ENCODE data around the gene SAMD11. TPM values are rescaled to one million over a fixed set of nuclear protein-coding genes. Genes with fewer than 3 reads are reported as not detected.

SAMD11 gene
- total and polyA plus RNA-seq, 2 of the 13 experiments (the other 11 are each of a cell fraction or from before 2014, with no cell fraction given), result 0.11 TPM; not detected in 1

DNA sequence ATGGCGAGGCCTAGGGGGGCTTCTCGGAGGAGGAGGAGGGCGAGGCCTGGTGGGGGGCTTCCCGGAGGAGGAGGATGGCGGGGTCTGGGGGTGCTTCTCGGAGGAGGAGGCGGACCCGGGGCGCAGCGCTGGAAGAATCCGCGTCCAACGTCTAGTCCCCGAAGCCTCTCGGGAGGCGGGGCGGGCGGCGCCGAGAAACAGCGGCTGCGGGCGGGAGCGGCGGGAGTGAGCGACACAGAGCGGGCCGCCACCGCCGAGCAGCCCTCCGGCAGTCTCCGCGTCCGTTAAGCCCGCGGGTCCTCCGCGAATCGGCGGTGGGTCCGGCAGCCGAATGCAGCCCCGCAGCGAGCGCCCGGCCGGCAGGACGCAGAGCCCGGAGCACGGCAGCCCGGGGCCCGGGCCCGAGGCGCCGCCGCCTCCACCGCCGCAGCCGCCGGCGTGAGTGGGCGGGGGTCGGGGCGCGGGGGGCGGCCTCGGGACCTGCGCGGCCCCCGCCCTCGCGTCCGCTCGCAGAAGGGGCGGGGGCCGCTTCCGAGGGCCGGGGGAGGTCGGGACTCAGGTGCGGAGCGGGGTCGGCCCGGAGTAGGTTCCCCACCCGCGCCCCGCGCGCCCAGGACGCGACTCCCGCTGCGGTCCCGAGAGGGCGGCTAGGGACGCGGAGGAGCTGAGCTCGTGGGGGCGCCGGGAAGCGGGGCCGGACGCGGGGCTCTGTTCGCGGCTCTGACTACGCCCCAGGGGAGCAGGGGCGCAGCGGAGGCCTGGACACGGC is 36.8 kb downstream of the SAMD11 start, which contains the start of gene KLHL17 (continued):
- TF ChIP-seq ZNF678 (CRISPR knock-in tag; IDR thresholded peaks at IDR 0.05) (0 out of 2 replicates have a peak, but pooled peaks have one; percentile 44), TBX2 (CRISPR knock-in tag; IDR thresholded peaks at IDR 0.05; ENCODE audit: borderline replicate concordance) (peak; percentile 41; the same call in 1 of the 2 replicates), ZSCAN21 (CRISPR knock-in tag; IDR thresholded peaks at IDR 0.05; ENCODE audit: borderline replicate concordance) (peak; percentile 71; the same call in 1 of the 2 replicates), ATF7-NPFF (CRISPR knock-in tag; IDR thresholded peaks at IDR 0.05; ENCODE audit: low read depth) (peak; percentile 56; the same call in 1 of the 2 replicates), ZBTB7B (CRISPR knock-in tag; IDR thresholded peaks at IDR 0.05) (0 out of 2 replicates have a peak, but pooled peaks have one; percentile 21), KDM2A (CRISPR knock-in tag; IDR thresholded peaks at IDR 0.05; ENCODE audit: borderline replicate concordance, low read depth) (peak; percentile 78), RBFOX2 (IDR thresholded peaks at IDR 0.05; ENCODE audit: low read depth, low read length) (peak; percentile 61; the same call in 1 of the 2 replicates), ZFY (CRISPR knock-in tag; IDR thresholded peaks at IDR 0.05) (peak; percentile 71), KDM1A (CRISPR knock-in tag; IDR thresholded peaks at IDR 0.05) (peak; percentile 53; the same call in 1 of the 2 replicates), ZFP36 (IDR thresholded peaks at IDR 0.05; ENCODE audit: borderline replicate concordance, low read depth, low read length, partially characterized antibody) (peak; percentile 99), SAP130 (CRISPR knock-in tag; IDR thresholded peaks at IDR 0.05; ENCODE audit: low read depth) (peak; percentile 66), SRSF1 (optimal IDR thresholded peaks at IDR 0.05; ENCODE audit: low read depth, low read length) (peak; percentile 44), ZNF777 (CRISPR knock-in tag; IDR thresholded peaks at IDR 0.05) (peak; percentile 82; the same call in 1 of the 2 replicates), PHF8 (CRISPR knock-in tag; IDR thresholded peaks at IDR 0.05) (peak; percentile 67), YY1 (IDR thresholded peaks at IDR 0.05; ENCODE audit: insufficient read depth, insufficient replicate concordance, low read depth, low read length) (peak; percentile 39), ZMYM3 (CRISPR knock-in tag; IDR thresholded peaks at IDR 0.05) (peak; percentile 89), ZC3H13 (CRISPR knock-in tag; IDR thresholded peaks at IDR 0.05) (peak; percentile 50; the same call in 1 of the 2 replicates)
- TF ChIP-seq, protein P1, sequence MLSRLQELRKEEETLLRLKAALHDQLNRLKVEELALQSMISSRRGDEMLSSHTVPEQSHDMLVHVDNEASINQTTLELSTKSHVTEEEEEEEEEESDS (CRISPR knock-in tag; IDR thresholded peaks at IDR 0.05; ENCODE audit: borderline replicate concordance), result no peak
- TF ChIP-seq, protein P2, sequence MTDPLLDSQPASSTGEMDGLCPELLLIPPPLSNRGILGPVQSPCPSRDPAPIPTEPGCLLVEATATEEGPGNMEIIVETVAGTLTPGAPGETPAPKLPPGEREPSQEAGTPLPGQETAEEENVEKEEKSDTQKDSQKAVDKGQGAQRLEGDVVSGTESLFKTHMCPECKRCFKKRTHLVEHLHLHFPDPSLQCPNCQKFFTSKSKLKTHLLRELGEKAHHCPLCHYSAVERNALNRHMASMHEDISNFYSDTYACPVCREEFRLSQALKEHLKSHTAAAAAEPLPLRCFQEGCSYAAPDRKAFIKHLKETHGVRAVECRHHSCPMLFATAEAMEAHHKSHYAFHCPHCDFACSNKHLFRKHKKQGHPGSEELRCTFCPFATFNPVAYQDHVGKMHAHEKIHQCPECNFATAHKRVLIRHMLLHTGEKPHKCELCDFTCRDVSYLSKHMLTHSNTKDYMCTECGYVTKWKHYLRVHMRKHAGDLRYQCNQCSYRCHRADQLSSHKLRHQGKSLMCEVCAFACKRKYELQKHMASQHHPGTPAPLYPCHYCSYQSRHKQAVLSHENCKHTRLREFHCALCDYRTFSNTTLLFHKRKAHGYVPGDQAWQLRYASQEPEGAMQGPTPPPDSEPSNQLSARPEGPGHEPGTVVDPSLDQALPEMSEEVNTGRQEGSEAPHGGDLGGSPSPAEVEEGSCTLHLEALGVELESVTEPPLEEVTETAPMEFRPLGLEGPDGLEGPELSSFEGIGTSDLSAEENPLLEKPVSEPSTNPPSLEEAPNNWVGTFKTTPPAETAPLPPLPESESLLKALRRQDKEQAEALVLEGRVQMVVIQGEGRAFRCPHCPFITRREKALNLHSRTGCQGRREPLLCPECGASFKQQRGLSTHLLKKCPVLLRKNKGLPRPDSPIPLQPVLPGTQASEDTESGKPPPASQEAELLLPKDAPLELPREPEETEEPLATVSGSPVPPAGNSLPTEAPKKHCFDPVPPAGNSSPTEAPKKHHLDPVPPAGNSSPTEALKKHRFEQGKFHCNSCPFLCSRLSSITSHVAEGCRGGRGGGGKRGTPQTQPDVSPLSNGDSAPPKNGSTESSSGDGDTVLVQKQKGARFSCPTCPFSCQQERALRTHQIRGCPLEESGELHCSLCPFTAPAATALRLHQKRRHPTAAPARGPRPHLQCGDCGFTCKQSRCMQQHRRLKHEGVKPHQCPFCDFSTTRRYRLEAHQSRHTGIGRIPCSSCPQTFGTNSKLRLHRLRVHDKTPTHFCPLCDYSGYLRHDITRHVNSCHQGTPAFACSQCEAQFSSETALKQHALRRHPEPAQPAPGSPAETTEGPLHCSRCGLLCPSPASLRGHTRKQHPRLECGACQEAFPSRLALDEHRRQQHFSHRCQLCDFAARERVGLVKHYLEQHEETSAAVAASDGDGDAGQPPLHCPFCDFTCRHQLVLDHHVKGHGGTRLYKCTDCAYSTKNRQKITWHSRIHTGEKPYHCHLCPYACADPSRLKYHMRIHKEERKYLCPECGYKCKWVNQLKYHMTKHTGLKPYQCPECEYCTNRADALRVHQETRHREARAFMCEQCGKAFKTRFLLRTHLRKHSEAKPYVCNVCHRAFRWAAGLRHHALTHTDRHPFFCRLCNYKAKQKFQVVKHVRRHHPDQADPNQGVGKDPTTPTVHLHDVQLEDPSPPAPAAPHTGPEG (CRISPR knock-in tag; IDR thresholded peaks at IDR 0.05), result peak; percentile 100
- TF ChIP-seq, protein P3, sequence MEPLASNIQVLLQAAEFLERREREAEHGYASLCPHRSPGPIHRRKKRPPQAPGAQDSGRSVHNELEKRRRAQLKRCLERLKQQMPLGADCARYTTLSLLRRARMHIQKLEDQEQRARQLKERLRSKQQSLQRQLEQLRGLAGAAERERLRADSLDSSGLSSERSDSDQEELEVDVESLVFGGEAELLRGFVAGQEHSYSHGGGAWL (CRISPR knock-in tag; IDR thresholded peaks at IDR 0.05), result no peak
- TF ChIP-seq, protein P4, sequence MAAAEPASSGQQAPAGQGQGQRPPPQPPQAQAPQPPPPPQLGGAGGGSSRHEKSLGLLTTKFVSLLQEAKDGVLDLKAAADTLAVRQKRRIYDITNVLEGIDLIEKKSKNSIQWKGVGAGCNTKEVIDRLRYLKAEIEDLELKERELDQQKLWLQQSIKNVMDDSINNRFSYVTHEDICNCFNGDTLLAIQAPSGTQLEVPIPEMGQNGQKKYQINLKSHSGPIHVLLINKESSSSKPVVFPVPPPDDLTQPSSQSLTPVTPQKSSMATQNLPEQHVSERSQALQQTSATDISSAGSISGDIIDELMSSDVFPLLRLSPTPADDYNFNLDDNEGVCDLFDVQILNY (CRISPR knock-in tag; conservative IDR thresholded peaks at IDR 0.05), result 0 out of 2 replicates have a peak, but pooled peaks have one; percentile 42

All from HepG2 (cell line).